ENCODE data around the gene NPAS3.

NPAS3 gene

GRCh38 chr14:33685698-33686097 lies 747.0 kb downstream of the NPAS3 start:
- no peak overlapping the region for H3K9ac ChIP-seq
- no peak overlapping the region for H3K4me2 ChIP-seq
- H3K4me1 ChIP-seq = no peaks in the 10 kb centered on the region
- no peaks in the 10 kb centered on the region for H3K9me3 ChIP-seq (replicated peaks in 1 of 11)
- no peak overlapping the region for H3K27ac ChIP-seq
- H4K20me1 ChIP-seq = no peaks in the 10 kb centered on the region
- no peak overlapping the region for H3K4me3 ChIP-seq
- no peak for TF ChIP-seq Cebpa-rat (IDR thresholded peaks at IDR 0.05)
- no peaks in the 10 kb centered on the region for H3K36me3 ChIP-seq
- no peaks in the 10 kb centered on the region for H3K27me3 ChIP-seq

- Histone ChIP-seq H3K4me3 (no peak overlapping the region), H3K27me3 (no peaks in the 10 kb centered on the region), H3K4me1 (no peaks in the 10 kb centered on the region), H3K9me3 (replicated peaks in 1 of 11) (no peaks in the 10 kb centered on the region), H3K27ac (no peak overlapping the region), H4K20me1 (no peaks in the 10 kb centered on the region), H3K36me3 (no peaks in the 10 kb centered on the region), H3K4me2 (no peak overlapping the region), H3K9ac (no peak overlapping the region)
- no peak for TF ChIP-seq Cebpa-rat (IDR thresholded peaks at IDR 0.05)
Observed at GRCh38 chr14:33686218-33686617, 747.5 kb downstream of the NPAS3 start.

DNA sequence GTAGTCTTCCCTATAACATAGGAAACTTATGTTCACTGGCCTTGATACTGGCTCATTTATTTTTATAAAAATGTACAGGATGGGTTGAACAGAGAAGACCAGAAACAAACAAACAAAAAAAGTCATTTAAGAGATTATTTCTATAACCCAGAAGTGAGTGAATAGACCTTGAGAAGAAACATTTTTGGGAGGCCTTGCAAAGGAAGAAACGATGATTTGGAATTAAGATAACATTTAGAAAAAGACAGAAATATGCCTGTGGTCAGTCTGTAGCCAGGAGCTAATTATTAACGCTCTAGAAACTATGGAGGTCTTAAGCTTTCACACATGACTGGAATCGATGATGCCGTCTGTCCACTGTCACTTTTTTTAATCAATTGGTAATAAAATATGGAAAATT lies 748.2 kb downstream of the NPAS3 start:
- Histone ChIP-seq H4K20me1 (no peaks in the 10 kb centered on the region), H3K9me3 (replicated peaks in 1 of 11) (no peaks in the 10 kb centered on the region), H3K36me3 (no peaks in the 10 kb centered on the region), H3K4me1 (no peaks in the 10 kb centered on the region), H3K4me2 (no peak overlapping the region), H3K9ac (no peak overlapping the region), H3K27me3 (no peaks in the 10 kb centered on the region), H3K27ac (no peak overlapping the region), H3K4me3 (no peak overlapping the region)
- no peak for TF ChIP-seq Cebpa-rat (IDR thresholded peaks at IDR 0.05)

GRCh38 chr14:33689680-33690079 lies 751.0 kb downstream of the NPAS3 start:
- TF ChIP-seq Cebpa-rat (IDR thresholded peaks at IDR 0.05) = no peak
- H3K27ac ChIP-seq = no peak overlapping the region
- no peaks in the 10 kb centered on the region for H4K20me1 ChIP-seq
- no peaks in the 10 kb centered on the region for H3K36me3 ChIP-seq
- H3K9ac ChIP-seq = no peak overlapping the region
- H3K4me1 ChIP-seq = no peaks in the 10 kb centered on the region
- H3K4me3 ChIP-seq = no peak overlapping the region
- no peaks in the 10 kb centered on the region for H3K27me3 ChIP-seq
- no peak overlapping the region for H3K4me2 ChIP-seq
- H3K9me3 ChIP-seq (replicated peaks in 1 of 11) = no peaks in the 10 kb centered on the region

- Histone ChIP-seq H3K27me3 (no peaks in the 10 kb centered on the region), H3K4me1 (no peaks in the 10 kb centered on the region), H4K20me1 (no peaks in the 10 kb centered on the region), H3K27ac (no peak overlapping the region), H3K36me3 (no peaks in the 10 kb centered on the region), H3K9ac (no peak overlapping the region), H3K4me3 (no peak overlapping the region), H3K9me3 (replicated peaks in 1 of 11) (no peaks in the 10 kb centered on the region), H3K4me2 (no peak overlapping the region)
- TF ChIP-seq Cebpa-rat (IDR thresholded peaks at IDR 0.05) = no peak
Observed at GRCh38 chr14:33691907-33692306, 753.2 kb downstream of the NPAS3 start.

- no peak overlapping the region for H3K4me3 ChIP-seq
- no peak overlapping the region for H3K4me2 ChIP-seq
Observed at GRCh38 chr14:33692762-33693161, 754.1 kb downstream of the NPAS3 start.

DNA sequence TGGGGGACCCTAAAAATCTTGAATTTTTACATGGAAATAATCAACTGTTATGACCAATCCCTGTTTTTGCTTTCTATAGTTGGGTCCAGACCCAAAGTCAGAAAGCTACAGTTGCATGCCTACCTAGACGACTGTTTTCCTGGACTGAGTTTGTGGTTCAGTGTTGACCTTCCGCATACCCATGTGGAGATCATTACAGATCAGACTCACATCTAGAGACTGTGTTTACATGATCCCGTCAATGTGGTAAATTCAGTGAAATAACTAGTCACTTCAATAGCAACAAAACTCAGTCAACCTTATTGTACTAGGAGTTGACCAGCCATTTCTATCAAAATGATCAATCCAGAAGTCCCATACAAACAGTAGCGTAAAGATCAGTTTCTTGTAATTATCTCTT lies 754.6 kb downstream of the NPAS3 start:
- Histone ChIP-seq H3K27me3 (no peaks in the 10 kb centered on the region), H3K36me3 (no peaks in the 10 kb centered on the region), H3K27ac (no peak overlapping the region), H3K4me2 (no peak overlapping the region), H3K9me3 (replicated peaks in 1 of 11) (no peaks in the 10 kb centered on the region), H4K20me1 (no peaks in the 10 kb centered on the region), H3K4me1 (no peaks in the 10 kb centered on the region), H3K9ac (no peak overlapping the region), H3K4me3 (no peak overlapping the region)
- no peak for TF ChIP-seq Cebpa-rat (IDR thresholded peaks at IDR 0.05)

More at GRCh38 chr14:33692762-33693161, 754.1 kb downstream of the NPAS3 start:
- H3K4me1 ChIP-seq = no peaks in the 10 kb centered on the region
- H3K36me3 ChIP-seq = no peaks in the 10 kb centered on the region
- no peak overlapping the region for H3K9ac ChIP-seq
- no peaks in the 10 kb centered on the region for H3K27me3 ChIP-seq
- no peak for TF ChIP-seq Cebpa-rat (IDR thresholded peaks at IDR 0.05)
- no peak overlapping the region for H3K27ac ChIP-seq
- H4K20me1 ChIP-seq = no peaks in the 10 kb centered on the region
- no peaks in the 10 kb centered on the region for H3K9me3 ChIP-seq (replicated peaks in 1 of 11)

- TF ChIP-seq Cebpa-rat (IDR thresholded peaks at IDR 0.05) = no peak
- Histone ChIP-seq H3K4me2 (no peak overlapping the region), H3K4me1 (no peaks in the 10 kb centered on the region), H4K20me1 (no peaks in the 10 kb centered on the region), H3K9me3 (replicated peaks in 1 of 11) (no peaks in the 10 kb centered on the region), H3K36me3 (no peaks in the 10 kb centered on the region), H3K4me3 (no peak overlapping the region), H3K27ac (no peak overlapping the region), H3K9ac (no peak overlapping the region), H3K27me3 (no peaks in the 10 kb centered on the region)
Observed at GRCh38 chr14:33696165-33696564, 757.5 kb downstream of the NPAS3 start.

- no peaks in the 10 kb centered on the region for H3K36me3 ChIP-seq
- no peak overlapping the region for H3K4me3 ChIP-seq
- no peaks in the 10 kb centered on the region for H3K9me3 ChIP-seq (replicated peaks in 1 of 11)
- no peak for TF ChIP-seq Cebpa-rat (IDR thresholded peaks at IDR 0.05)
- H3K9ac ChIP-seq = no peak overlapping the region
- H4K20me1 ChIP-seq = no peaks in the 10 kb centered on the region
- H3K27ac ChIP-seq = no peak overlapping the region
- H3K27me3 ChIP-seq = no peaks in the 10 kb centered on the region
- H3K4me1 ChIP-seq = no peaks in the 10 kb centered on the region
- no peak overlapping the region for H3K4me2 ChIP-seq
Observed at GRCh38 chr14:33699300-33699983, 760.8 kb downstream of the NPAS3 start.

- Histone ChIP-seq H4K20me1 (no peaks in the 10 kb centered on the region), H3K27me3 (no peaks in the 10 kb centered on the region), H3K4me3 (no peak overlapping the region), H3K9ac (no peak overlapping the region), H3K27ac (no peak overlapping the region), H3K4me1 (no peaks in the 10 kb centered on the region), H3K4me2 (no peak overlapping the region), H3K9me3 (replicated peaks in 1 of 11) (no peaks in the 10 kb centered on the region), H3K36me3 (no peaks in the 10 kb centered on the region)
- no peak for TF ChIP-seq Cebpa-rat (IDR thresholded peaks at IDR 0.05)
Observed at GRCh38 chr14:33700052-33700451, 761.4 kb downstream of the NPAS3 start.

Data from BLaER1 treated with 17β-estradiol and CSF1 and Interleukin-3, amounts not matched to agents 10 nM and 100 nM (cell line).